ENCODE results near the gene CHD5. TPM values are rescaled to one million over a fixed set of nuclear protein-coding genes. Genes with fewer than 3 reads are reported as not detected.

The CHD5 gene
- total and polyA plus RNA-seq, 2 experiments from 2014 or later, result 0.11 to 0.24 TPM

GRCh38 chr1:6112690-6113005, 67.5 kb downstream of the CHD5 start:
- no peak for TF ChIP-seq CTCF (IDR thresholded peaks at IDR 0.05; ENCODE audit: low read depth, low read length)
- DNase-seq (ENCODE audit: low read depth in 1 of 2, low spot score in 1 of 2), result no peak
- H3K4me1 ChIP-seq (ENCODE audit: low read depth), result no peaks in the 10 kb centered on the region
- no peaks in the 10 kb centered on the region for H3K9me3 ChIP-seq (ENCODE audit: low read depth)
- H3K27ac ChIP-seq, result no peak overlapping the region
- no peaks in the 10 kb centered on the region for H3K36me3 ChIP-seq
- peaks cover 5% of the 10 kb centered on the region for H3K27me3 ChIP-seq
- H3K4me3 ChIP-seq, result no peak overlapping the region

GRCh38 chr1:6111991-6112689, 68.0 kb downstream of the CHD5 start:
- no peak for TF ChIP-seq CTCF (IDR thresholded peaks at IDR 0.05; ENCODE audit: low read depth, low read length)
- peaks cover 5% of the 10 kb centered on the region for H3K27me3 ChIP-seq

GRCh38 chr1:6111571-6111970, 68.5 kb downstream of the CHD5 start:
- no peak for DNase-seq (ENCODE audit: low read depth in 1 of 2, low spot score in 1 of 2)
- H3K4me1 ChIP-seq (ENCODE audit: low read depth), result no peaks in the 10 kb centered on the region
- peaks cover 5% of the 10 kb centered on the region for H3K27me3 ChIP-seq
- no peak overlapping the region for H3K27ac ChIP-seq
- no peaks in the 10 kb centered on the region for H3K36me3 ChIP-seq
- TF ChIP-seq CTCF (IDR thresholded peaks at IDR 0.05; ENCODE audit: low read depth, low read length), result no peak
- no peaks in the 10 kb centered on the region for H3K9me3 ChIP-seq (ENCODE audit: low read depth)
- H3K4me3 ChIP-seq, result no peak overlapping the region

More at GRCh38 chr1:6111991-6112689, 68.0 kb downstream of the CHD5 start:
- no peaks in the 10 kb centered on the region for H3K4me1 ChIP-seq (ENCODE audit: low read depth)
- no peak overlapping the region for H3K4me3 ChIP-seq
- H3K36me3 ChIP-seq, result no peaks in the 10 kb centered on the region
- DNase-seq (ENCODE audit: low read depth in 1 of 2, low spot score in 1 of 2), result no peak
- H3K9me3 ChIP-seq (ENCODE audit: low read depth), result no peaks in the 10 kb centered on the region
- H3K27ac ChIP-seq, result no peak overlapping the region

GRCh38 chr1:6110326-6110725, 69.8 kb downstream of the CHD5 start:
- no peak for TF ChIP-seq CTCF (IDR thresholded peaks at IDR 0.05; ENCODE audit: low read depth, low read length)
- H3K27me3 ChIP-seq, result peaks cover 5% of the 10 kb centered on the region

GRCh38 chr1:6109688-6110087, 70.4 kb downstream of the CHD5 start:
- no peaks in the 10 kb centered on the region for H3K9me3 ChIP-seq (ENCODE audit: low read depth)
- H3K36me3 ChIP-seq, result no peaks in the 10 kb centered on the region
- TF ChIP-seq CTCF (IDR thresholded peaks at IDR 0.05; ENCODE audit: low read depth, low read length), result no peak
- H3K27me3 ChIP-seq, result peaks cover 5% of the 10 kb centered on the region
- H3K4me1 ChIP-seq (ENCODE audit: low read depth), result no peaks in the 10 kb centered on the region
- no peak overlapping the region for H3K27ac ChIP-seq
- no peak for DNase-seq (ENCODE audit: low read depth in 1 of 2, low spot score in 1 of 2)
- H3K4me3 ChIP-seq, result no peak overlapping the region

More at GRCh38 chr1:6110326-6110725, 69.8 kb downstream of the CHD5 start:
- Histone ChIP-seq H3K9me3 (ENCODE audit: low read depth) (no peaks in the 10 kb centered on the region), H3K4me1 (ENCODE audit: low read depth) (no peaks in the 10 kb centered on the region), H3K4me3 (no peak overlapping the region), H3K27ac (no peak overlapping the region), H3K36me3 (no peaks in the 10 kb centered on the region)
- DNase-seq (ENCODE audit: low read depth in 1 of 2, low spot score in 1 of 2), result no peak

Data from cardiac muscle cell (in vitro differentiated cells and primary cell).